Uterus (tissue), 2 donors: ENCODE results near the gene LPCAT1.
"Not testable (repeated sequence)": the region's sequence is repeated elsewhere in the genome, so short reads cannot be mapped to it uniquely, and the experiment has no call there.

Source experiments
- POLR2A ChIP-seq, 2 donors: fragments of 450-650 bp; IDR thresholded peaks; one replicate each; pipeline ENCODE4 v1.6.1; 2016; ENCODE audit warnings: antibody characterized with exemption in 2 of 2, mild to moderate bottlenecking in 1 of 2, moderate library complexity in 1 of 2
- TF ChIP-seq, protein P1 (sequence below), 4 experiments: fragments of 200-600 bp in 2 of 4; fragments of 450-650 bp in 2 of 4; sonication (generic) in 2 of 4; IDR thresholded peaks; one replicate each; pipeline ENCODE4 v1.5.1; 2016 to 2019; ENCODE audit warnings: antibody characterized with exemption in 4 of 4, mild to moderate bottlenecking in 2 of 4, moderate library complexity in 1 of 4

DNA sequence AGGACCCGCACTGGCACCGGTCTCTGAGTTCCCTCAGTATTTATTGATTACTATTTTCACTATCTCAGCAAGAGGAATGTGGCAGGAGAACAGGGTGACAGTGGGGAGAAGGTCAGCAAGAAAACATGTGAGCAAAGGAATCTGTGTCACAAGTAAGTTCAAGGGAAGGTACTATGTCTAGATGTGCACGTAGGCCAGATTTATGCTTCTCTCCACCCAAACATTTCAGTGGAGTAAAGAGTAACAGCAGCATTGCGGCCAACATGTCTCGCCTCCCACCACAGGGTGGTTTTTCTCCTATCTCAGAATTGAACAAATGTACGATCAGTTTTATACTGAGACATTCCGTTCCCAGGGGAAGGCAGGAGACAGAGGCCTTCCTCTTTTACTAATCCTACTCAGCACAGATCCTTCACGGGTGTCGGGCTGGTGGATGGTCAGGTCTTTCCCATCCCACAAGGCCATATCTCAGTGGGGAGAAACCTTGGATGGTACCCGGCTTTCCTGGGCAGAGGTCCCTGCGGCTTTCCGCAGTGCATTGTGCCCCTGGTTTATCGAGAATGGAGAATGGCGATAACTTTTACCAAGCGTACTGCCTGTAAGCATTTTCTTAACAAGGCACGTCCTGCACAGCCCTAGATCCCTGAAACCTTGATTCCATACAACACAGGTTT, 43.9 kb upstream of the LPCAT1 start:
- TF ChIP-seq, protein P1, sequence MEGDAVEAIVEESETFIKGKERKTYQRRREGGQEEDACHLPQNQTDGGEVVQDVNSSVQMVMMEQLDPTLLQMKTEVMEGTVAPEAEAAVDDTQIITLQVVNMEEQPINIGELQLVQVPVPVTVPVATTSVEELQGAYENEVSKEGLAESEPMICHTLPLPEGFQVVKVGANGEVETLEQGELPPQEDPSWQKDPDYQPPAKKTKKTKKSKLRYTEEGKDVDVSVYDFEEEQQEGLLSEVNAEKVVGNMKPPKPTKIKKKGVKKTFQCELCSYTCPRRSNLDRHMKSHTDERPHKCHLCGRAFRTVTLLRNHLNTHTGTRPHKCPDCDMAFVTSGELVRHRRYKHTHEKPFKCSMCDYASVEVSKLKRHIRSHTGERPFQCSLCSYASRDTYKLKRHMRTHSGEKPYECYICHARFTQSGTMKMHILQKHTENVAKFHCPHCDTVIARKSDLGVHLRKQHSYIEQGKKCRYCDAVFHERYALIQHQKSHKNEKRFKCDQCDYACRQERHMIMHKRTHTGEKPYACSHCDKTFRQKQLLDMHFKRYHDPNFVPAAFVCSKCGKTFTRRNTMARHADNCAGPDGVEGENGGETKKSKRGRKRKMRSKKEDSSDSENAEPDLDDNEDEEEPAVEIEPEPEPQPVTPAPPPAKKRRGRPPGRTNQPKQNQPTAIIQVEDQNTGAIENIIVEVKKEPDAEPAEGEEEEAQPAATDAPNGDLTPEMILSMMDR (IDR thresholded peaks at IDR 0.05), result not testable (repeated sequence)
- not testable (repeated sequence) for TF ChIP-seq POLR2A (IDR thresholded peaks at IDR 0.05)
